Liver (tissue), 9 donors: ENCODE measurements around the gene FSTL1. TPM values are rescaled to one million over a fixed set of nuclear protein-coding genes. Genes with fewer than 3 reads are reported as not detected.

Source experiments
- DNase-seq: peaks from one replicate; pipeline ENCODE4 v3.0.0-alpha.2; 2017; ENCODE audit warnings: low spot score
- H3K27ac ChIP-seq, 2 donors: one replicate each; pipeline ENCODE4 v1.7.0; 2013; ENCODE audit warnings: inconsistent platforms in 2 of 2, low read length in 2 of 2, control low read depth in 1 of 2, low read depth in 1 of 2, mild to moderate bottlenecking in 1 of 2
- H3K27me3 ChIP-seq, 4 donors: one replicate each; pipeline versions ENCODE4 v1.6.1 to v1.7.0; 2013; ENCODE audit warnings: low read length in 3 of 4, inconsistent platforms in 1 of 4, mild to moderate bottlenecking in 1 of 4, moderate library complexity in 1 of 4; ENCODE audit not compliant: control insufficient read depth in 4 of 4, insufficient read depth in 4 of 4
- H3K36me3 ChIP-seq, 4 donors: one replicate each; pipeline versions ENCODE4 v1.6.1 to v1.7.0; 2013; ENCODE audit warnings: low read length in 3 of 4, mild to moderate bottlenecking in 3 of 4, low read depth in 1 of 4, moderate library complexity in 1 of 4; ENCODE audit not compliant: control insufficient read depth in 4 of 4, insufficient read depth in 3 of 4
- H3K4me1 ChIP-seq, 4 donors: one replicate each; pipeline versions ENCODE4 v1.6.1 to v1.7.0; 2013; ENCODE audit warnings: low read length in 3 of 4, mild to moderate bottlenecking in 3 of 4, moderate library complexity in 1 of 4; ENCODE audit not compliant: control insufficient read depth in 4 of 4, insufficient read depth in 4 of 4
- H3K4me3 ChIP-seq, 3 donors: one replicate each; pipeline versions ENCODE4 v1.6.1 to v1.7.0; 2013; ENCODE audit warnings: low read length in 3 of 3, control low read depth in 1 of 3, low read depth in 1 of 3, mild to moderate bottlenecking in 1 of 3
- H3K9ac ChIP-seq, 2 donors: one replicate each; pipeline ENCODE4 v1.7.0; 2013; ENCODE audit warnings: low read length in 2 of 2, mild to moderate bottlenecking in 2 of 2, moderate library complexity in 2 of 2, control low read depth in 1 of 2, low read depth in 1 of 2
- H3K9me3 ChIP-seq, 4 donors: one replicate each; pipeline versions ENCODE4 v1.6.1 to v1.7.0; 2013; ENCODE audit warnings: low read length in 3 of 4; ENCODE audit not compliant: control insufficient read depth in 4 of 4
- EGR1 ChIP-seq, 2 donors: IDR thresholded peaks; 2 replicates each; pipeline ENCODE4 v1.6.1; 2016 to 2018; ENCODE audit warnings: antibody characterized with exemption in 2 of 2, low read depth in 2 of 2
- FOXA1 ChIP-seq: IDR thresholded peaks from 2 replicates; pipeline ENCODE4 v1.6.1; 2016; ENCODE audit warnings: antibody characterized with exemption
- GABPA ChIP-seq, 2 donors: IDR thresholded peaks in 1 of 2; conservative IDR thresholded peaks in 1 of 2; 2 replicates each; pipeline ENCODE4 v1.6.1; 2016; ENCODE audit warnings: antibody characterized with exemption in 2 of 2, mild to moderate bottlenecking in 1 of 2, moderate library complexity in 1 of 2
- HNF4G ChIP-seq: IDR thresholded peaks from 2 replicates; pipeline ENCODE4 v1.6.1; 2016; ENCODE audit warnings: antibody characterized with exemption
- JUND ChIP-seq, 2 donors: IDR thresholded peaks; 2 replicates each; pipeline ENCODE4 v1.6.1; 2016; ENCODE audit warnings: antibody characterized with exemption in 2 of 2
- NR2F2 ChIP-seq: IDR thresholded peaks from 2 replicates; pipeline ENCODE4 v1.6.1; 2016; ENCODE audit warnings: antibody characterized with exemption
- RXRA ChIP-seq, 2 donors: IDR thresholded peaks; 2 replicates each; pipeline ENCODE4 v1.6.1; 2017 to 2018; ENCODE audit warnings: antibody characterized with exemption in 2 of 2, mild to moderate bottlenecking in 1 of 2
- TAF1 ChIP-seq: conservative IDR thresholded peaks from 2 replicates; pipeline ENCODE4 v1.6.1; 2016; ENCODE audit warnings: antibody characterized with exemption, mild to moderate bottlenecking
- YY1 ChIP-seq: IDR thresholded peaks from 2 replicates; pipeline ENCODE4 v1.6.1; 2016; ENCODE audit warnings: antibody characterized with exemption, mild to moderate bottlenecking
- WGBS: extraction: QIAGEN DNeasy Blood & Tissue Kit; methylation state at CpG from one replicate; pipeline ENCODE4 v1.1.7; 2013; 5-methylcytosine and 5-hydroxymethylcytosine counted together
- polyA plus RNA-seq, 2 donors: library from polyadenylated mRNA; stranded (reverse) in 1 of 2; unstranded in 1 of 2; fragments of 200-250 nt in 1 of 2; fragments of >200 nt in 1 of 2; fragmentation: Nextera tagmentation in 1 of 2; extraction: Ambion mirVana in 1 of 2; gene quantifications; one replicate each; pipeline versions ENCODE4 v1.2.1 to v1.2.3, GENCODE V29; 2013 to 2015
- total RNA-seq, 2 donors: library from RNA; depleted of rRNA; stranded (reverse); fragments of >200 nt; gene quantifications; one replicate each; pipeline ENCODE4 v1.2.3, GENCODE V29; 2014
- TF ChIP-seq, protein P1 (sequence below): IDR thresholded peaks from 2 replicates; pipeline ENCODE4 v1.6.1; 2016; ENCODE audit warnings: antibody characterized with exemption, mild to moderate bottlenecking
- TF ChIP-seq, protein P2 (sequence below): IDR thresholded peaks from 2 replicates; pipeline ENCODE4 v1.6.1; 2016; ENCODE audit warnings: antibody characterized with exemption
- TF ChIP-seq, protein P3 (sequence below): IDR thresholded peaks from 2 replicates; pipeline ENCODE4 v1.6.1; 2016; ENCODE audit warnings: antibody characterized with exemption
- TF ChIP-seq, protein P4 (sequence below): IDR thresholded peaks from 2 replicates; pipeline ENCODE4 v1.6.1; 2016; ENCODE audit warnings: antibody characterized with exemption
- TF ChIP-seq, protein P5 (sequence below): fragments of 150-350 bp; IDR thresholded peaks from 2 replicates; pipeline ENCODE4 v1.5.1; 2017; ENCODE audit warnings: improper control_type of control experiment, low read depth, low read length; ENCODE audit not compliant: missing input control
- donor health status: healthy.
- donor health status: healthy.
- donor health status: healthy.
- donor health status: healthy.
- donor health status: healthy.

Gene FSTL1
- total and polyA plus RNA-seq, 4 donors, result 9.6 to 67.5 (median 24.6) TPM

DNA sequence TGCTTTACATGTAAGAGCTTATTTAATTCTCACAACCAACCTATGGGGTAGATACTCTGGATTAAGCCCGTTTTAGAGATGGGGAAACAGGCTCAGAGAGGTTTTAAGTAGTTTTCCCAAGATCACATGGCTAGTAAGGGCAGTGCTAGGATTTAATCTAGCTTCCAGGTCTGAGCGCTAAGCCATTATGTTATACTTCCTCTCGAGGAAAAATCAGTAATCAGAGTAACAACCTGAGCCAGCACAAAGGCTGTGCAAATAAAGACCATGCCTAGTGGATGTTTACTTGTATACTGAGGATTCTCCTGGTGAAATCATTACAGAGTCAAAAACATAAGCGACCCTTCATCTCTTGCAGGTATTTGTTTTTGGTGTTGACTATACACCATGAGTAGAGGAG lies 9.0 kb downstream of the FSTL1 start:
- no peak overlapping the region for H3K9ac ChIP-seq
- no peak overlapping the region for H3K4me3 ChIP-seq
- no peaks in the 10 kb centered on the region for H3K27me3 ChIP-seq
- H3K27ac ChIP-seq, result no peak overlapping the region
- TF ChIP-seq TAF1, result no peak
- TF ChIP-seq HNF4G, result no peak
- no peak for TF ChIP-seq EGR1 (IDR thresholded peaks at IDR 0.05; ENCODE audit: low read depth in 2 of 2)
- no peak for DNase-seq
- no peaks in the 10 kb centered on the region for H3K9me3 ChIP-seq
- WGBS, result 46% methylated on average over 4 of the region's 4 CpGs
- H3K36me3 ChIP-seq, result no peaks in the 10 kb centered on the region
- peaks cover 0 to 3% (median 0%) of the 10 kb centered on the region in 4 donors for H3K4me1 ChIP-seq

DNA sequence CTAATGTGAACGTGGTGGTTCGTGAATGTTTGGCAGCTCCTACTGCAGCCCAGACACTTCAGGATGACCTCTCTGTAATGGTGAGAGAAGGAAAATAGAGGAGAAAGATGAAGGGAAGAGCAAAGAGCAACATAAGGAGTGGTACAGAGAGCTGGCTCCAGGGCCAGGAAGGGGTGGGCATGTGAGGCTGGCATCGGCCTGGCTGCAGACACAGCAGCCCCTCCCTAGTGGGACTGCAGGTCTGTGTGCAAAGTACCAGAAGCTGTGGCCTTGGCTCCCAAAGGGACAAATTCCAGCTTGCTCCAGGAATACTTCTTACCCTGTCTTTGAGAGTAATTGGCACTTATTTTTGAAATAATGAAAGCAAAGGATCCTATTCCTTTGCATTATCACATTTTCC lies 10.0 kb downstream of the FSTL1 start:
- Histone ChIP-seq H3K36me3 (no peaks in the 10 kb centered on the region), H3K27me3 (no peaks in the 10 kb centered on the region), H3K9me3 (no peaks in the 10 kb centered on the region), H3K4me1 (peaks cover 0 to 3% (median 0%) of the 10 kb centered on the region in 4 donors), H3K4me3 (no peak overlapping the region), H3K27ac (no peak overlapping the region), H3K9ac (no peak overlapping the region)
- TF ChIP-seq TAF1, result no peak
- no peak for TF ChIP-seq NR2F2
- TF ChIP-seq, protein P1, sequence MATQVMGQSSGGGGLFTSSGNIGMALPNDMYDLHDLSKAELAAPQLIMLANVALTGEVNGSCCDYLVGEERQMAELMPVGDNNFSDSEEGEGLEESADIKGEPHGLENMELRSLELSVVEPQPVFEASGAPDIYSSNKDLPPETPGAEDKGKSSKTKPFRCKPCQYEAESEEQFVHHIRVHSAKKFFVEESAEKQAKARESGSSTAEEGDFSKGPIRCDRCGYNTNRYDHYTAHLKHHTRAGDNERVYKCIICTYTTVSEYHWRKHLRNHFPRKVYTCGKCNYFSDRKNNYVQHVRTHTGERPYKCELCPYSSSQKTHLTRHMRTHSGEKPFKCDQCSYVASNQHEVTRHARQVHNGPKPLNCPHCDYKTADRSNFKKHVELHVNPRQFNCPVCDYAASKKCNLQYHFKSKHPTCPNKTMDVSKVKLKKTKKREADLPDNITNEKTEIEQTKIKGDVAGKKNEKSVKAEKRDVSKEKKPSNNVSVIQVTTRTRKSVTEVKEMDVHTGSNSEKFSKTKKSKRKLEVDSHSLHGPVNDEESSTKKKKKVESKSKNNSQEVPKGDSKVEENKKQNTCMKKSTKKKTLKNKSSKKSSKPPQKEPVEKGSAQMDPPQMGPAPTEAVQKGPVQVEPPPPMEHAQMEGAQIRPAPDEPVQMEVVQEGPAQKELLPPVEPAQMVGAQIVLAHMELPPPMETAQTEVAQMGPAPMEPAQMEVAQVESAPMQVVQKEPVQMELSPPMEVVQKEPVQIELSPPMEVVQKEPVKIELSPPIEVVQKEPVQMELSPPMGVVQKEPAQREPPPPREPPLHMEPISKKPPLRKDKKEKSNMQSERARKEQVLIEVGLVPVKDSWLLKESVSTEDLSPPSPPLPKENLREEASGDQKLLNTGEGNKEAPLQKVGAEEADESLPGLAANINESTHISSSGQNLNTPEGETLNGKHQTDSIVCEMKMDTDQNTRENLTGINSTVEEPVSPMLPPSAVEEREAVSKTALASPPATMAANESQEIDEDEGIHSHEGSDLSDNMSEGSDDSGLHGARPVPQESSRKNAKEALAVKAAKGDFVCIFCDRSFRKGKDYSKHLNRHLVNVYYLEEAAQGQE, result no peak
- TF ChIP-seq, protein P2, sequence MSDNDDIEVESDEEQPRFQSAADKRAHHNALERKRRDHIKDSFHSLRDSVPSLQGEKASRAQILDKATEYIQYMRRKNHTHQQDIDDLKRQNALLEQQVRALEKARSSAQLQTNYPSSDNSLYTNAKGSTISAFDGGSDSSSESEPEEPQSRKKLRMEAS, result no peak
- no peak for TF ChIP-seq GABPA (IDR thresholded peaks at IDR 0.05 in 1 of 2, conservative IDR thresholded peaks at IDR 0.05 in 1 of 2)
- TF ChIP-seq, protein P3, sequence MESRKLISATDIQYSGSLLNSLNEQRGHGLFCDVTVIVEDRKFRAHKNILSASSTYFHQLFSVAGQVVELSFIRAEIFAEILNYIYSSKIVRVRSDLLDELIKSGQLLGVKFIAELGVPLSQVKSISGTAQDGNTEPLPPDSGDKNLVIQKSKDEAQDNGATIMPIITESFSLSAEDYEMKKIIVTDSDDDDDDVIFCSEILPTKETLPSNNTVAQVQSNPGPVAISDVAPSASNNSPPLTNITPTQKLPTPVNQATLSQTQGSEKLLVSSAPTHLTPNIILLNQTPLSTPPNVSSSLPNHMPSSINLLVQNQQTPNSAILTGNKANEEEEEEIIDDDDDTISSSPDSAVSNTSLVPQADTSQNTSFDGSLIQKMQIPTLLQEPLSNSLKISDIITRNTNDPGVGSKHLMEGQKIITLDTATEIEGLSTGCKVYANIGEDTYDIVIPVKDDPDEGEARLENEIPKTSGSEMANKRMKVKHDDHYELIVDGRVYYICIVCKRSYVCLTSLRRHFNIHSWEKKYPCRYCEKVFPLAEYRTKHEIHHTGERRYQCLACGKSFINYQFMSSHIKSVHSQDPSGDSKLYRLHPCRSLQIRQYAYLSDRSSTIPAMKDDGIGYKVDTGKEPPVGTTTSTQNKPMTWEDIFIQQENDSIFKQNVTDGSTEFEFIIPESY, result no peak
- no peak for TF ChIP-seq HNF4G
- no peak for DNase-seq
- 79% methylated on average over 3 of the region's 3 CpGs for WGBS

DNA sequence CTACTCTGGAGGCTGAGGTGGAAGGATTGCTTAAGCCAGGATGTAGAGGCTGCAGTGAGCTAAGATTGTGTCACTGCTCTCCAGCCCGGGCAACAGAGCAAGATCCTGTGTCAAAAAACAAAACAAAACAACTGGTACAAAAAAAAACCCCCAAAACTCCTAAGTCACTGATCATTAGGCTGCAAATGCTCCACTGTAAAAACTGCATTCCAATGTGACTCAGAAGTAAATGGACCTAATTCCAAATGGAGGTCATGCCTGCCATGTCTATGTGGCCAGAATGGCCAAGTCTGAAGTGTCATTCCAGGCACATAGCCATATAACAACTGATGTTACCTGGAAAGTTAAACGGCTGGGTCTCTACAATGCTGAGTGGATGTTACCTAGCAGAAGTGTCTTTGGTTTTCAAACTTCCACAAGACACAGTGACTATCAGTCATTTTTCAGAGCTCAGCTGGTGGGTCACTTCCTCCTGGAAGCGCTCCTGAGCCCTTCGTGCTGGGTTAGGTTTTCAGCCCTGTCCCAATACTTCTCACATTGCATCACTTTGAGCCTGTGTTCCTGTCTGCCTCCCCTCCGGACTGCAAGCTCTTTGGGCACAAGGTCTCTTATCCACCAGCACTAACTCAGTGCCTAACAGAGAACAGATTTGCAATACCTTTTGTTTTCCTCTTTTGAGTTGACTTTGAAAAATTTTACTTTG lies 10.6 kb downstream of the FSTL1 start:
- no peak overlapping the region for H3K27ac ChIP-seq
- no peak overlapping the region for H3K4me3 ChIP-seq
- WGBS, result 89% methylated on average over 5 of the region's 5 CpGs
- no peaks in the 10 kb centered on the region for H3K36me3 ChIP-seq
- H3K9ac ChIP-seq, result no peak overlapping the region
- no peak for DNase-seq
- H3K9me3 ChIP-seq, result no peaks in the 10 kb centered on the region
- H3K27me3 ChIP-seq, result no peaks in the 10 kb centered on the region
- H3K4me1 ChIP-seq, result peaks cover 0 to 3% (median 0%) of the 10 kb centered on the region in 4 donors
- TF ChIP-seq JUND (IDR thresholded peaks at IDR 0.05) (no peak), EGR1 (IDR thresholded peaks at IDR 0.05; ENCODE audit: low read depth in 2 of 2) (no peak), RXRA (IDR thresholded peaks at IDR 0.05) (no peak), YY1 (no peak), HNF4G (no peak), FOXA1 (no peak)
- TF ChIP-seq, protein P4, sequence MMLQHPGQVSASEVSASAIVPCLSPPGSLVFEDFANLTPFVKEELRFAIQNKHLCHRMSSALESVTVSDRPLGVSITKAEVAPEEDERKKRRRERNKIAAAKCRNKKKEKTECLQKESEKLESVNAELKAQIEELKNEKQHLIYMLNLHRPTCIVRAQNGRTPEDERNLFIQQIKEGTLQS, result no peak
- TF ChIP-seq, protein P5, sequence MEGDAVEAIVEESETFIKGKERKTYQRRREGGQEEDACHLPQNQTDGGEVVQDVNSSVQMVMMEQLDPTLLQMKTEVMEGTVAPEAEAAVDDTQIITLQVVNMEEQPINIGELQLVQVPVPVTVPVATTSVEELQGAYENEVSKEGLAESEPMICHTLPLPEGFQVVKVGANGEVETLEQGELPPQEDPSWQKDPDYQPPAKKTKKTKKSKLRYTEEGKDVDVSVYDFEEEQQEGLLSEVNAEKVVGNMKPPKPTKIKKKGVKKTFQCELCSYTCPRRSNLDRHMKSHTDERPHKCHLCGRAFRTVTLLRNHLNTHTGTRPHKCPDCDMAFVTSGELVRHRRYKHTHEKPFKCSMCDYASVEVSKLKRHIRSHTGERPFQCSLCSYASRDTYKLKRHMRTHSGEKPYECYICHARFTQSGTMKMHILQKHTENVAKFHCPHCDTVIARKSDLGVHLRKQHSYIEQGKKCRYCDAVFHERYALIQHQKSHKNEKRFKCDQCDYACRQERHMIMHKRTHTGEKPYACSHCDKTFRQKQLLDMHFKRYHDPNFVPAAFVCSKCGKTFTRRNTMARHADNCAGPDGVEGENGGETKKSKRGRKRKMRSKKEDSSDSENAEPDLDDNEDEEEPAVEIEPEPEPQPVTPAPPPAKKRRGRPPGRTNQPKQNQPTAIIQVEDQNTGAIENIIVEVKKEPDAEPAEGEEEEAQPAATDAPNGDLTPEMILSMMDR, result no peak
- TF ChIP-seq, protein P2, result no peak
- TF ChIP-seq, protein P3, result no peak
